Muscle layer of colon (tissue), 2 donors: Measurements from ENCODE around the gene BBX.

ENCODE experiments used
- H3K27ac ChIP-seq: one replicate; pipeline ENCODE4 v1.7.0; 2013; ENCODE audit warnings: low read depth, mild to moderate bottlenecking, low read length, moderate library complexity
- H3K27me3 ChIP-seq, 2 donors: one replicate each; pipeline ENCODE4 v1.7.0; 2013; ENCODE audit warnings: low read length in 2 of 2, mild to moderate bottlenecking in 2 of 2; ENCODE audit not compliant: insufficient read depth in 2 of 2, control insufficient read depth in 1 of 2
- H3K36me3 ChIP-seq: one replicate; pipeline ENCODE4 v1.7.0; 2013; ENCODE audit warnings: mild to moderate bottlenecking, low read length; ENCODE audit not compliant: insufficient read depth
- H3K4me1 ChIP-seq: one replicate; pipeline ENCODE4 v1.7.0; 2013; ENCODE audit warnings: mild to moderate bottlenecking, low read length; ENCODE audit not compliant: insufficient read depth
- H3K4me3 ChIP-seq, 2 donors: one replicate each; pipeline ENCODE4 v1.7.0; 2013; ENCODE audit warnings: low read length in 2 of 2, low read depth in 1 of 2, mild to moderate bottlenecking in 1 of 2, moderate library complexity in 1 of 2
- H3K9ac ChIP-seq: one replicate; pipeline ENCODE4 v1.7.0; 2013; ENCODE audit warnings: low read length
- H3K9me3 ChIP-seq: one replicate; pipeline ENCODE4 v1.7.0; 2013; ENCODE audit warnings: mild to moderate bottlenecking, low read length
- donor health status: abdominal sarcoma.
- donor health status: Adenocarcinoma of cecum.

The BBX gene

DNA sequence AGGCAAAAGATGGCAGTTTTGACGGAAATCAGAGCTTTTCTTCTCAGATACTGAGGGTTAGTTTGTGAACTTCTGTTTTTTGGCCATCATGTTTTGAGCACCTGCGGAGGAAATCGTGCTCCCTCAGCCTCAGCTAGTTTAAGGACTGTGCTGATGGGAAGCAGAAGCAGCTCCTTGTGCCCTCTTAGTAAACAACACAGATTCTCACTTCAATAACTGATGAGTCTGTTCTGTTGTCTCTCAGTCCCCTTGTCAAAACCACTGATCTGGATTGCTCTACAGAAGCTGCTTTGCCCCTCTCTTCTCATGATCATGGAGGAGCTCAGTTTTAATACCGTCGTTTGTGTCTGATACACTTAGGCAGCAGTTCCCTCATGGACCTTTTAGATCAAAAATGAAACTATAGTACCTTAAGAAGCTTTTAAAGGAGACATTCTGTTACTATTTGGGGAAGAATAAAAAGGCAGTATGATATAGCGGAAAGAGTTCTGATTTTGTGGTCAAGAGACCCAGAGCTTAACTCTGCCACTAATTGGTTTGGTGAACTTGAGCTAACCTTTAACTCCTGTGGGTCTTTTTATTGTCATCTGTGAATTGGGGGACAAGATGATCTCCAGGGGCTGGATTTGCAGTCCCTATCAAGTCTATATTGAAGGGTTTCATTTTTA lies 152.6 kb downstream of the BBX start:
- Histone ChIP-seq H3K27ac (peak overlapping the region; percentile 5), H3K4me1 (peaks cover 20% of the 10 kb centered on the region), H3K4me3 (peak overlapping the region in 1 of 2 donors; percentile 1), H3K9me3 (no peaks in the 10 kb centered on the region), H3K9ac (no peak overlapping the region), H3K36me3 (no peaks in the 10 kb centered on the region), H3K27me3 (no peaks in the 10 kb centered on the region)

GRCh38 chr3:107676469-107677309 lies 153.9 kb downstream of the BBX start:
- peaks cover 28% of the 10 kb centered on the region for H3K4me1 ChIP-seq
- no peak overlapping the region for H3K9ac ChIP-seq
- H3K4me3 ChIP-seq = no peak overlapping the region
- H3K27me3 ChIP-seq = no peaks in the 10 kb centered on the region
- no peaks in the 10 kb centered on the region for H3K36me3 ChIP-seq
- no peak overlapping the region for H3K27ac ChIP-seq
- H3K9me3 ChIP-seq = no peaks in the 10 kb centered on the region

GRCh38 chr3:107679921-107680320 lies 157.2 kb downstream of the BBX start:
- Histone ChIP-seq H3K36me3 (no peaks in the 10 kb centered on the region), H3K27ac (no peak overlapping the region), H3K9me3 (no peaks in the 10 kb centered on the region), H3K27me3 (no peaks in the 10 kb centered on the region), H3K4me3 (no peak overlapping the region), H3K4me1 (peaks cover 33% of the 10 kb centered on the region), H3K9ac (no peak overlapping the region)

DNA sequence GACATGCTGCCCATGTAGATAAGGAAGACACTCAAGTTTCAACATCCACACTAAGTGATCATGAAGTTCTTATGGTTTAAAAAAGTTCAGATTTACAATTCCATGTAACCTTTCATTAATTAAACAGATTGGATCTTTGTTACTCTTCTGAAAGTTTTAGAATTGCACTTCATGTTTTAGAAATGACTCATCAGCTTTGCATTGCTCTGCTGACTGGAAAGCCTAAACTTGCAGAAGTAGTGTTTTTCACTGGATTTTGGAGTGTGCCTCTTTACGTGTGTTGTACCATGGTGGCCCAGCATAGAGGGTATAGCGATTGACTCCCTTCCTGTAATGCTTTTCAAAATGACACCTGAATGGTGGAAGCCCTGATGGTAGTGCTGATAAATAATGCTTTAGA lies 157.9 kb downstream of the BBX start:
- Histone ChIP-seq H3K9me3 (no peaks in the 10 kb centered on the region), H3K27me3 (no peaks in the 10 kb centered on the region), H3K36me3 (no peaks in the 10 kb centered on the region), H3K9ac (no peak overlapping the region), H3K27ac (no peak overlapping the region), H3K4me1 (peaks cover 28% of the 10 kb centered on the region), H3K4me3 (no peak overlapping the region)

DNA sequence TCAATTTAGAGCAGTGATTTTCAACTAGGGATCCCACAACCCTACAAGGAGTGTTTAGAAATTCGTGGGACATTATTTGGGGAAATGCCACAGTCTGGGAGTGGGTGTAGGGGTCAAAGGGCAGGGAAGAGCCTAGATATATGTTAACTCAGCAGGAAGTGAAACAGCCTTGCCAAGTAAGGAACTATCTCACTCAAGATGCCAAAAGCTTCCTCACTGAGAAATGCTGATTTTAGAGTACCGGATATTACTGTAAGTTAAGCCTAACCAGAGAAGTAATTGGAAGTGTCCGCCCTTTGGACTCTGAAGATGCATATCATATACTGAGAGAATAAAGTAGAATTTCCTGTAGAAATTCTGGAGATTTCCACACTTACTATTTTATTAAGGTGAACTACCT lies 158.6 kb downstream of the BBX start:
- no peak overlapping the region for H3K27ac ChIP-seq
- no peaks in the 10 kb centered on the region for H3K36me3 ChIP-seq
- H3K4me3 ChIP-seq = no peak overlapping the region
- H3K27me3 ChIP-seq = no peaks in the 10 kb centered on the region
- peaks cover 28% of the 10 kb centered on the region for H3K4me1 ChIP-seq
- H3K9ac ChIP-seq = no peak overlapping the region
- no peaks in the 10 kb centered on the region for H3K9me3 ChIP-seq

DNA sequence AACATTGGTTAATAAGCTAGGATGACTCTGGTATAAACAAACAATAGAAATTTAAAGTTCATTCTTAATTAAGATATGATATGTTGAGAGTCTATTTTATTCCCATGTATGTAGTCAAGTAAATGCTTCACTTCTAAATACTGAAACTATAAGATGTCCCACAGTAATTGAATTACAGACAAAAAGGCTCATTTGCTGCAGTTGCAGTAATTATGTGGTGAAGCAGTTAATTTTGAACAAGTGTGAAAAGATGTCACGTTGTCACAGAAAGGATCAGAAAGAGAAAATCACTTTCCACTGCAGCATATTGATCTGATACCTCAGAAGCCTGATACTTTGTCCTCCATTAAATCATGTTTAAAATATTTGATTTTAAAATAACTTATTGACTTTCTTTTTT lies 159.8 kb downstream of the BBX start:
- Histone ChIP-seq H3K9ac (no peak overlapping the region), H3K36me3 (no peaks in the 10 kb centered on the region), H3K27ac (no peak overlapping the region), H3K4me3 (no peak overlapping the region), H3K9me3 (no peaks in the 10 kb centered on the region), H3K27me3 (no peaks in the 10 kb centered on the region), H3K4me1 (peaks cover 28% of the 10 kb centered on the region)

- no peaks in the 10 kb centered on the region for H3K27me3 ChIP-seq
- H3K9me3 ChIP-seq = no peaks in the 10 kb centered on the region
- no peak overlapping the region for H3K4me3 ChIP-seq
- no peak overlapping the region for H3K9ac ChIP-seq
- no peak overlapping the region for H3K27ac ChIP-seq
- peaks cover 28% of the 10 kb centered on the region for H3K4me1 ChIP-seq
- H3K36me3 ChIP-seq = no peaks in the 10 kb centered on the region
These were observed 160.7 kb downstream of the BBX start for GRCh38 chr3:107683447-107683846.

- H3K4me1 ChIP-seq = peaks cover 28% of the 10 kb centered on the region
- no peaks in the 10 kb centered on the region for H3K9me3 ChIP-seq
- H3K9ac ChIP-seq = no peak overlapping the region
- no peak overlapping the region for H3K4me3 ChIP-seq
- H3K27ac ChIP-seq = no peak overlapping the region
- no peaks in the 10 kb centered on the region for H3K27me3 ChIP-seq
- no peaks in the 10 kb centered on the region for H3K36me3 ChIP-seq
These were observed 161.7 kb downstream of the BBX start for GRCh38 chr3:107684431-107684925.

DNA sequence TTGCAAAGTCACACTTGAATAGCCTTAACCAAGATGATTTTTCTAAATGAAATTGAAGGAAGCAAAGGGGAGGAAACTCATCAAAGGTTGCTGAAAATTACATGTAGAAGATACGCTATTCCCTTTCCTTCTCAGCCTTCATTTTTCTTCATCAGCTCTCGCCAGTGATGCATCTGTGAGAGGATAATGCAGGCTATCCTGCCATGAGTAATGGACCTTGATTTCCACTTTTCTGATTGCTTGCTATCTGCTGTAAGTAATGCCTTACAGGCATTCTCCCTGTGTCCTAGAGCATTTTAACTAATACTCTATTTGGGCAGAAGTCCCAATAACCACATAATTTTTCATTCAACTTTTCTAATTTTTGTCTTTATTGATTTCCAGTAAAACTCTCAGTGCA lies 162.6 kb downstream of the BBX start:
- no peaks in the 10 kb centered on the region for H3K36me3 ChIP-seq
- H3K4me3 ChIP-seq = no peak overlapping the region
- H3K4me1 ChIP-seq = peaks cover 21% of the 10 kb centered on the region
- no peak overlapping the region for H3K9ac ChIP-seq
- no peak overlapping the region for H3K27ac ChIP-seq
- no peaks in the 10 kb centered on the region for H3K9me3 ChIP-seq
- no peaks in the 10 kb centered on the region for H3K27me3 ChIP-seq

- Histone ChIP-seq H3K27ac (no peak overlapping the region), H3K36me3 (no peaks in the 10 kb centered on the region), H3K9ac (no peak overlapping the region), H3K9me3 (no peaks in the 10 kb centered on the region), H3K27me3 (no peaks in the 10 kb centered on the region), H3K4me3 (no peak overlapping the region), H3K4me1 (peaks cover 14% of the 10 kb centered on the region)
These were observed 164.4 kb downstream of the BBX start for GRCh38 chr3:107687056-107687581.

GRCh38 chr3:107689355-107689754 lies 166.6 kb downstream of the BBX start:
- Histone ChIP-seq H3K27me3 (no peaks in the 10 kb centered on the region), H3K27ac (no peak overlapping the region), H3K9me3 (no peaks in the 10 kb centered on the region), H3K4me1 (no peaks in the 10 kb centered on the region), H3K36me3 (no peaks in the 10 kb centered on the region), H3K4me3 (no peak overlapping the region), H3K9ac (no peak overlapping the region)
